Stimulated activated CD4-positive, alpha-beta T cell treated with anti-CD3 and anti-CD28 coated beads, Interleukin-12 subunit alpha, Interleukin-12 subunit beta, amount 100 ng/mL, for 4 hours (primary cell): Measurements from ENCODE around the gene FHOD3.

ENCODE experiments used
- DNase-seq: peaks from one replicate; pipeline ENCODE4 v3.0.0-alpha.2; 2020

The FHOD3 gene

GRCh38 chr18:36323421-36323820, 25.9 kb downstream of the FHOD3 start:
- no peak for DNase-seq

DNA sequence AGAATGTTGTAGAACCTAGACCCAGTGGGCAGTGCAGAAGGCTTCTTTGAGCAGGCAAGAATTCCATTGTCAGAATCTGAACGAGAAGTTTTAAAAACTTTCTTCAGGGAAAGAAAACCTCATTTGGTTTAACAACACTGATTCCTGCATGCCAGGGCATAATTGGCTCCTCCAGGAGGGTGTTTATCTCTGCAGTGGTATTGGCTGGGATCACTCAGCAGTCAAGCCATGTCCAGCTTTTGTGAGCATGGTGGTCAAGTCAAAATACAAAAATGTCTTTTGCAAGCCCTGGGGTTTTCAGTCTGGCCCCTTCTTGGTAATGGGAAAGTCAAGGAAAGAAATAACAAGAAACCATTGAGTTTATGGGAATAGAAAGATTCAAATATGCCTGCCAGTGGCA, 28.3 kb downstream of the FHOD3 start:
- DNase-seq, result no peak

DNA sequence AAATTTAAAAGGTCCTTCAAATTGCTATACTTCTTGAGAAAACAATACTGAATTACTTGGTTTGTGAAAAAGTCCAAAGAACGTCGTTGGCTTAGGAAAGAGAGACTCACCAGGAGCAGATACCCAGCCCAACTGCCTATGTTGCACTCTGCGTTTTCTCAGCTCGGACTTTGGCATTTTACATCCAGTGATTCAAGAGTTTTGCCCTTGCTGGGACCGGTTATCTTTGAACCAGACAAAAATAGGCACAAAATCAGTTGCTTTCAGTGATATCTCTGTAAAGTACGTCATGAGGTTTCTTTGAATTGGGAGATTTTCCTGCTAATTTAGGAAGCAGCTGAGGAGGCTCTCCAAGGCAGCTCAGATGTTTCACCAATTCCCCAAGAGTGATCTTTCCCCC, 29.3 kb downstream of the FHOD3 start:
- no peak for DNase-seq

DNA sequence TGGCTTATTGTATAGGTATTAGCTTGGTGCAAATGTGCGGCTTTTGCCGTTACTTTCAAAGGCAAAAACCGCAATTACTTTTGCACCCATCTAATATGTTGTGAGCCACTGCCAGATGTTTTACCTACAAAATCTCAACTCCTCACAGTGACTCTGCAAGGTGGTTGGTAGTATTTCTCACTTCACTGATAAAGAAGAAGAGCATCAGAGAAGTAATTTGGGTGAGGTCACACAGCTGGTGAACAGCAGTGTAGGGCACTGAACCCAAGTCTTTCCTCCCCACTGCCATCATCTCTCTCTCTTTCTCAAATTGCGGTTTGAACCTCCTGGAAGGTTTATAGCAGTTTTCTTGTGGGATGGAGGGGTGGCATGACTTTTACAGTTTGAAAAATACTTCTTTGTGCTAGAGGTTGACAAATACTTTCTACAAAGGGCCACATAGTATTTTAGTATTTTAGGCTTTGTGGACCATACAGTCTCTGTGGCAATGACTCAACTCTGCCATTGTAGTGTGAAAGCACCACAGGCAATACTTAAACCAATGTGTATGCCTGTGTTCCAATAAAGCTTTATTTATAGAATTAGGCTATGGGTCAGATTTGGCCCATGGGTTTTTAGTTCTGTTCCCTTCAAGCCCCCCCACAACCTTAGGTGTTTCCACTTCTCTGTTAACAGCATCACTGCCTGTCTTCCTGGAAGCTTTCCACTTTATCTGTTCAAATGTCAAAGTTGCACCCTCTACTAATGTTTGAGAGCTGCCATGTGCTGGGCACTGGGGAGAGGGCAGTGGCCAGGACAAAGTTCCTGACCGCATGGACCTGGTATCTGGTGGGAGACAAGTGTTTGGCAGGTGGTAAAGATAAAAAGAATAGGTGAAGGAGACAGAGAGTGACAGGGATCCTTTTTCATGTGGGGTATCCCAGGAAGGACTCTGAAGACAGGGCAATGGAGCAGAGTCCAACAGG, 30.1 kb downstream of the FHOD3 start:
- no peak for DNase-seq

- DNase-seq, result no peak
Observed at GRCh38 chr18:36328385-36328858, 30.9 kb downstream of the FHOD3 start.

GRCh38 chr18:36328916-36329315, 31.4 kb downstream of the FHOD3 start:
- no peak for DNase-seq

GRCh38 chr18:36329684-36330434, 32.3 kb downstream of the FHOD3 start:
- no peak for DNase-seq

DNA sequence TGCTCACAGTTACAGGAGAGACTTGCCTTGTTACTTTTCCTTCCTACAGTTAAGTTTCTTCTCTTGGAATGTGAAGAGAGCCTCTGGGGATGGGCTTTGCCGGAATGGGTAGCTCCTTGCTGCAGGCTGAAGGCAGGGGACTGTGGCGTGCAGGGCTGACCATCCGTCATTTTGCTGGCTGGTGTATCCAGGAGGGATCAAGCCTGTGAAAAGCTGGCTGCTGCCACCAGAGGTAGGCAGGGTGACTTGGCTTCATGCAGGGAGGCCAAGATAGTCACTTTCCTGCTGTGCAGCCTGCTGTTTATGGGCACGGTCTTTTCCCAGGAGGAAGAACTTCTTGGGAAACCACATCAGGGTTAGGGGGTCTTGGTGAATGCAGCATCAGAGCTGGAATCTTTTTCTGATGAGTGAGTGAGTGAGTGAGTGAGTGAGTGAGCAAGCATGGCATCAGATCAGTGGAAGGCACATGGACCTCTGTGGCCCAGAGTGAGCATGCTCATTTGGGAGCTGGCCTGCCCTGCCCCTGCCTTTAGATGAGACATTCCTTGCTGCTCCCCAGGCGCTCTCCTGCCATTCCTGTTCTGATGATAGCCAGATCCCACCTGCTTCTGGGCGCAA, 33.0 kb downstream of the FHOD3 start:
- no peak for DNase-seq

GRCh38 chr18:36331521-36331971, 34.0 kb downstream of the FHOD3 start:
- DNase-seq, result no peak

- DNase-seq, result no peak
Observed at GRCh38 chr18:36333414-36333813, 35.9 kb downstream of the FHOD3 start.

DNA sequence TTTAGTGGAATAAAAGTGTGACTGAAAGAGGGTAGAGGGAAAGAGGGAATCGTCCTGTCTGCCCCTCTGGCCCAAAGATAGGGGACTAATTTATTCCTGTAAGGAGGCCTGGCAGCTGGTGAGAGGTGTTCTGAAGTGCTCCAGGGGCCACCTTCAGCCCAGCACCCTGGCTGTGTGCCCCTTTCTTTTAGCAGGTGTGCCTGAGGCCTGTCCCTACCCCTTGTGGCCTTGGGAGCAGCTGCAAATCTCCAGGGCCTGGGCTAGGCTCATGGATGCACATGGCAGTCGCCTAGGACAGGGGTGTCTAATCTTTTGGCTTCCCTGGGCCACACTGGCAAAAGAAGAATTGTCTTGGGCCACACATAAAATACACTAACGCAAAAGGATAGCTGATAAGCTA, 37.3 kb downstream of the FHOD3 start:
- DNase-seq, result no peak

DNA sequence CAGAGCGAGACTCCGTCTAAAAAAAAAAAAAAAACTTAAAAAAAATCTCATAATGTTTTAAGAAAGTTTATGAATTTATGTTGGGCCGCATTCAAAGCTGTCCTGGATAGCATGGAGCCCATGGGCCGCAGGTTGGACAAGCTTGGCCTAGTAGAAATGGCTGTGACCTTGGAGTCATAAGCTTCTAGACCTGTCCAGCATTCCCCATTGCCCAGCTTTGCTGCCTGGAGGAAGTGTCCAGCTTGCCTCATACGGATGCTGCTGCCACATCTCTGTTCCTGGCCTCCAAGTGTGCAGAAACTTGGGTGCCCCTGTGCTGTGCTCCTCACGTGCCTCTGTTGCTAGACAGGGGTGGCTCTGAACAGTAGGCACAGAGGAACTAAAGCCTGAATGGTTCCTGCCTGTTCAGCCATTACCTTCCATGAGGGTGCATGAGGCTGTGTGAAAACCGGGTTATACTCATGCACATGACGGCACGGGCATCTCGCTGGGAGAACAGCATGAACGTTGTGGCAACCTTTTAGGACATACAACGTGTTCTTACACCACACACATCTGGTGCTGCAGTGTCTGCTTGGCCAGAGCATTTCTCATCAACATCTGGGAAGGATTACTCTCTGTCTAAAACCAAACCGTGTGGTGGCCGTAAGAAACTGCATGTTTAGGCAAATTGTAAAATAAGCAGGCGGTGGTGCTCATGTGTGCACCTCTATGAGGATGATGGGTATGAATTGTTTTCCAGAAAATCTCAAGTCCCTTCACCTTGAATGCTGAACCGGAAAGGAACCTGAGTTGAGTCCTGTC, 38.2 kb downstream of the FHOD3 start:
- no peak for DNase-seq

- no peak for DNase-seq
Observed at GRCh38 chr18:36337679-36338402, 40.3 kb downstream of the FHOD3 start.

DNA sequence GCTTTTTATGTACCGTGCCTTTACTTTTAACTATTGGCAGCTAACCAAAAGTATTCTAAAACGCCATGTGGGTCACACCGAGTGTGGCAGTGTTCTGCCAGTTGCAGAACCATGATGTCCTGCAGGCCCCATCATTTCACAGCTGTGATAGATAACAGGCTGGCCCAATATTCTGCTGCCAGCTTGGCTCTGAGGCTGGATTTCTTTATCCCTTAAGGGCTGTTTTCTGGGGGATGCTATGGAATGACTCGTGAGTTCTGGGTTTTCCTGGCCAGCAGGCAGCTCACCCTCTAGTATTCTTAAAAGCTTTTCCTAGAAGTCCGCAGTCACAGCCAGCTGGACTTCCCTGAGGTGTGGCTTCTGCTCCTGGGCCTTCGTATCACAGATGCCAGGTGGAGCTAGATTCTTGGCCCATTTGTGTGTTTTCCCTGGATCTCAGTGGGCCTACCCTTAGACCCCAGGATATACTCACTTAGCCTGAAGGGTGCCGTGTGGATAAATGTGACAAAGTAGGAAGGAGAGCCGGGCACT, 41.0 kb downstream of the FHOD3 start:
- no peak for DNase-seq

DNA sequence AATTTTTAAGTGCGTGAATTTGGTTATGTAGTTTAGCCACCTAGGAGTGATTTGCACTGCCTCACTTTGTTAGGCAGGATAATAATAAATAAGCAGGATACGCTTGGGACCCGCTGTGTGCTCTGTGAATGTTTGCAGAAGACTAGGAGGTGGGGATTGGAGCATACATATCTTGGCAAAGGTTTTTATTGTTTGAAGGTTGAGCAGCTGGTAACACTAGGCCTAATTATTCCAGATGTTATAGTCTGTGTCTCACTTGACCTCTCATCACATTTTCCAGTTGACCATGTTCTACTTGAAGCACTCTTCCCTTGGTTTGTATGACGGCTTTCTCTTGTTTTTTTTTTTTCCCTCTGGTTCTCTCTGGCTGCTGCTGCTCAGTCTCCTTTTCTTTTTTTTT, 42.7 kb downstream of the FHOD3 start:
- no peak for DNase-seq

DNA sequence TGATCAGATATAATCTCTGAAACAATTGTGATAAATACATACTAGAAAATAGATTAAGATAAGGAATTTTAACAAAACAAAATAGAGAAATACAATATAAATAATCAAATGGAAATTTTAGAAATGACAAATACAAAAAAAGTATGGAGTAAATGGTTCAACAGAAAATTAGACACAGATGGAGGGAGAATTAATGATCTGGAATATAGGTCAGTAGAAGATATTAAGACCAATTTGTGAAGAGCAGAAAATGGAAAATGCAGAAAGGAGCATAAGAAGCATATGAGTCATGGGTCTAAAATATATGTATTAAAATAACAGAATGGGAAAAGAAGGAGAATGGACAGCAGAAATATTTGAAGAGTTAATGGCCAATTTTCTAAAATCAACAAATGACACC, 44.4 kb downstream of the FHOD3 start:
- DNase-seq, result no peak

- DNase-seq, result no peak
Observed at GRCh38 chr18:36348331-36348730, 50.8 kb downstream of the FHOD3 start.

- DNase-seq, result no peak
Observed at GRCh38 chr18:36348971-36349417, 51.5 kb downstream of the FHOD3 start.

DNA sequence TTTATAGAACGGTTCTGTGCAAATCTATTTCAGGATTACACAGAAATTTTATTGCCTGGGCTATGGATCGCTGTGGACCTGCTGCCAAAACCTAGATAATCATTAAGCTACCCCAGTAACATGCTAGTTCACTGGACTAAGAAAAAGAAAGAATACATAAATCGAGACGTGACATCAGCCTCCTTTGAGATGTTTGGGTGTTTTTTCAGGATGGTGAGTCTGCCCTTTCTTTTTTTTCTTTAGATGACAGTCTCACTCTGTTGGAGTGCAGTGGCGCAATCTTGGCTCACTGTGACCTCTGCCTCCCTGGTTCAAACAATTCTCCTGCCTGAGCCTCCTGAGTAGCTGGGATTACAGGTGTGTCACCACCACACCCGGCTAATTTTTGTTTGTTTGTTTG, 52.0 kb downstream of the FHOD3 start:
- DNase-seq, result no peak

DNA sequence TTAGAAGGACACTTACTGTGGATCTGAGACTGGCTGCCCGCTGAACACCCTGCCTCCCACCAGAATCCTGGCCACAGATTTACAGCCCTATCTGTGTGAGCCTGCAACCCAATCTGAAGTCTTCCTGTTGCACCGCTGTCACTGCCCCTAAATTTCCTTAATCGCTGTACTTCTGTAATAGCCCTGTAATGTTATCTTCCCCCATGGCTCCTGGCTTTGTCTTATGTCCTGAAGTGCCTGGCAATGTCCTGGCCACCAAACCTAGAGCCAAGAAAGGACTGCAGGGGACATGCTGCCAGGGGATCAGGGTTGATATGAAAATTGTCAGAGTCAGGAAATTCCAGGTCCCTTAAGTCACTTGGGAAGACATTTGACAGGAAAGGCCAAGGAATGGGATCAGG, 52.7 kb downstream of the FHOD3 start:
- DNase-seq, result no peak

DNA sequence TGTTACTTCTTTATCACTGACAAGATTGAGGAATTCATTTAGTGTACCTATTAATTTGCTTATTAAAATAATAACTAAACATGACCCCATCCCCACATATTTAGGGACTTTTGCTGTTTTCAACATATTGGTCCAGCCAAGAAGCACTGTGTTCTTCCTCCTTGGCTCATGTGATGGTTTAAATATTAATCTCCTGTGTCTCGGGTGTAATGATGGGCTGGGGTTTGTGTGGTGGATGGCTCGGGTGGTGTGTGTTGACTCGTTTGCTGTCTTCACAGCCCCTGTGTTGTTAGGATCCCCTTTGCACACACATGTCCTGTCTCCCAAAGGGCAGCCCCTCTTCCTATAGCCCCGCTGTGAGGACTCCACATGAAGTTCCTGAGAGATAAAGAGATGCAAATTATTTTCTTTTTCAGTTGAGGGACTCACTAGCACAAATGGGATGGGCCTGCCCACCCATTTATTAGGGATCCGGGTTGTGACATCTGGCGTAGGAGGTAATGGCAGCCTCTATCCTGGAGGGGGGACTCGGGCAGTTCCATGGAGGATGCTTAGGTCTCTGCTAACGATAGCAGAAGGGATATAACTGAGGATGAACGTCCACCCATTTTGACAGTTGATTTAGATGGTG, 53.4 kb downstream of the FHOD3 start:
- no peak for DNase-seq
